Stimulated activated CD8-positive, alpha-beta memory T cell treated with anti-CD3 and anti-CD28 coated beads, Interleukin-2, amount 100 ng/mL, for 1 hour (primary cell): ENCODE results near the gene CCDC141.

Source experiments
- DNase-seq, 2 donors: peaks; one replicate each; pipeline ENCODE4 v3.0.0-alpha.2; 2020; ENCODE audit warnings: low read depth in 2 of 2

Gene CCDC141

DNA sequence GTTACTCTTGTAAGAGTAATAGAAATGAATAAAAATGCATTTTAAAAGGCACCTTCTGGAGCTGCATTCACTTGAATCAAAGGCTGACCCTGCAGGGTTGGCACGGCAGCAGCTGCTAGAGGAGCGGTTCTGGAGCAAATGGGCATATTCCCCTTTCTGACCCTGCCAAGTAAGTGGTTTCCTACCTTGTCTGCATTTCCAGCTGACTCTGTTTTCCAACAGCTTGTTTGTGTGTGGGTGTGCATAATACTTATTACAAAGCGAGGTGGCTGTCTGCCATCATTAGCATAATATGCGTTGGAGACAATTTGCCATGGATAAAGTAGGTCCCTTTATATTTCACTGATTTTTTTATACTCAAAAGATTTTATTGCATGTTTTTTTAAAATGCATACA is 221.5 kb downstream of the CCDC141 start:
- no peak for DNase-seq

DNA sequence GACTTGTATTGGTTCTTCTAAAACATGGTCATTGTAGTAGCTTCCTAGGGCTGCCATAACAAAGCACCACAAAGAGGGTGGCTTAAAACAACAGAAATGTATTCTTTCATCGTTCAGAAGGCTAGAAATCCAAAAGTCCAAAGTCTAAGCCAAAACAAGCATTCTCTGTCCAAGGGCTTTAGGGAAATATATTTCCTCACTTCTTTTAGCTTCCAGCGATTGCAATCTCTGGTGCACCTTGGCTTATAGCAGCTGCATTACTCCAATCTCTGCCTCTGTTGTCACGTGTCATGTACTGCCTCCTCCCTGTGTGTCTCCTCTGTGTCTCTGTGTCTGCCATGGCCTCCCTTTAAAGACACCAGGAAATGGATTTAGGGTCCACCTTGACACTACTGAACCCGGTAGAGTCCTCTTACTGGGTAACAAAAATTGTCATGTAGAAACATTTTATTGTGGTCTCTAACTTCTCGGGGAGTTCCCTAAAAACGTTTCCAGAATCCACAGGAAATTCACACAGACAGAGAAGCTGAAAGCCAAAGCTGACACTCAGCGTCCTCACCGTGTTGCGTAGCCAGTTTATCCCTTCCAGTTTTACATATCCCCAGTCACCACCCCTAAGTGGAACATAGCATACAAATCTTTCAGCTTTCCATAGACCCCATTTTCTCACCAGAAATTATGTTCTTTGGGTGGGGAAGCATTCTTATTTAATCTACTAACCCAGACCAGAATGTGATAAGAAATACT is 222.0 kb downstream of the CCDC141 start:
- no peak for DNase-seq

GRCh38 chr2:178827111-178827510 is 222.8 kb downstream of the CCDC141 start:
- no peak for DNase-seq

DNA sequence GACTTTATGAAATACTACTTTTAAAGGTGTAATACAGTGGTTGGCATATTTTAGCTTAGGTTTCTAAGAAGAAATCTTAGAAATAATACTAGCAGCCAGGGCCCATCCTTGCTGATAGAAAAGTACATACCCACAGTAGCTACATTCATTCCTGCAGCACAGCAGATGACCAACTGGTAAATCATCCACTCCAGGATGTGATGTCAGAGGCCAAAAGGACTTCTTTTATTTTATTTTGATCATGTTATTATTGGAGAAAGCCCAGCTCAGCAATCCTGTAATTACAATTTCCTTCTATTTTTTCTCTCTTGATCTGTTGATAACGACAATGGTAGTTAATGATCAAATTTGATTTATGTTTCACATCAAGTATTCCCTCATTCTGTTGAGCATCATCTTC is 224.8 kb downstream of the CCDC141 start:
- DNase-seq: no peak

- DNase-seq: no peak
Observed at GRCh38 chr2:178824181-178824580, 225.8 kb downstream of the CCDC141 start.

DNA sequence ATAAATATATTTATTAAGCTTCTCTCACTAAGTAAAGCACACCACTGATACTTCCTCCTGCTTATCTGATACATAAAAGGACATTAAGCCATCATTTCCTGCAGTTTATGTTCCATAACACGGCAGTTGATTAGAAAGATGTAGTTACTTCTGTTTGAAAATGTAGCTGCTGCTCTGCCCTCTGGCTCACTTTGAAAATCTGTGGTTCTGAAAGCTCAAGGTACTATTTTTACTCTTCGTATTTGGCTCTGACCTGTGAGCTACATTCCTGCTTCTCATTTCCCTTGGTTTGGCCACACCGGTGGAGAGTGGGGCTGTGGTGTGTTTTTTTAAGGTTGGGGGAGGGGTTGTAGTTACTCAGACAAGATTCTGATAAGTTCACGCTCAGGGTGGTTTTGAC is 229.9 kb downstream of the CCDC141 start:
- no peak for DNase-seq

GRCh38 chr2:178819147-178819875 is 230.6 kb downstream of the CCDC141 start:
- no peak for DNase-seq

DNA sequence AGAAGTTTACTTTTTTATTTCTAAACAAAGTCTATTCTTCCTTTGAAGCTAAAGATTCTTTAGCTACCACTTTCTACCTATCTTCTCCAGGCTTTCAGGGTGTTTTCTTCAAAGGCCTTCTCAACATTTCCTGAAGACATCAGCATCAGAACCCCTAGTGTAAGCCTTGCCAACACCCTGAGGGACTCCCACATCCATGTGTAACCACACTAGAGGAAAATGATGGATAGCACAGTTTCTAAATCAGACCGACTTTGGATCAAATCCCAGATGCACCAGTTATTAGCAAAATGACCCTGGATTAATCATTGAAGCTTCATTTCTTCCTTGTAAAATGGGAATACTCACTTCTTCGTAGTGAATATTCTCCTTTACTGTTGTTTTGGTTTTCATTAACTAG is 238.0 kb downstream of the CCDC141 start:
- no peak for DNase-seq

DNA sequence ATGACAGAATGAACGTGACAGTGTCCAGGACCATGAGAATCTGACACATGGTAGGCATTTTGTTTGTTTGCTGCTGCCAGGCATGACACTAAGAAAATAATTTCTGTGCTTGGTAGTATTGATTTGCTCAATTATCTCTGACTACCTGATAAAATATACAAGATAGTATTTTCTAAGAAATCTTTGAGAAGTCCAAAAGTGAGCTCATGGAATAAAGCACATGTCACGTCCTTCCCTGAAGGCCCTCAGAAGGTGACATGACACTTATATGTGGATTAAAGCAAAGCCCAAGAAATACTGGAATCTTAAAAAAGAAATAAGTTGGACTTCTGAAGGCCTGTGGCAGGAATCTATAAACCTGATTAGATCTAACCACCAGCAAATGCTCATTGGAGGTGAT is 238.9 kb downstream of the CCDC141 start:
- no peak for DNase-seq

DNA sequence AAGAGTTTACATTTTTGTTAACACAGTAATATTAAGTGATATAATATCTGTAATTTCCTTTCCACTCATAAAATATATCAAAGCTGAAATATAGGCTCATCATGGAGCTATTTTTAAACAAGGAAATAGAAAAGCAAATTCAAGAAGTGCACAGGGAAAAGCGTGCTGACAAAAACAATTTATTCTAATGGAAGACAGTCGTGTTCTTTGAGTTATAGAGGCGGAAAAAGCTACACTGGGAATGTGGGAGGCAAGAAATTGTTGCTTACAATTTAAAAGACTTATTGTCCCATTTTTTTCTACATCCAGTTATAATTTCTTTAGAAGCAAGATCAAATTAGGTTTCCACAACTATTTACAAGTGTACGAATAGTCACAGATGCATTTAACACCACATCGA is 239.5 kb downstream of the CCDC141 start:
- DNase-seq: no peak

- no peak for DNase-seq
Observed at GRCh38 chr2:178807227-178808008, 242.5 kb downstream of the CCDC141 start, which contains the start of gene TTN. Gene TTN (minus strand): TSS chr2:178807423. CDS start chr2:178804642, 2,781 bp downstream.

GRCh38 chr2:178806543-178806942 is 243.4 kb downstream of the CCDC141 start:
- DNase-seq: no peak

- DNase-seq: no peak
Observed at GRCh38 chr2:178805457-178805856, 244.5 kb downstream of the CCDC141 start.

- no peak for DNase-seq
Observed at GRCh38 chr2:178804791-178805190, 245.1 kb downstream of the CCDC141 start.

GRCh38 chr2:178800510-178800909 is 249.4 kb downstream of the CCDC141 start:
- no peak for DNase-seq

- no peak for DNase-seq
Observed at GRCh38 chr2:178799305-178799704, 250.6 kb downstream of the CCDC141 start.

- DNase-seq: no peak
Observed at GRCh38 chr2:178796079-178796677, 253.8 kb downstream of the CCDC141 start.

DNA sequence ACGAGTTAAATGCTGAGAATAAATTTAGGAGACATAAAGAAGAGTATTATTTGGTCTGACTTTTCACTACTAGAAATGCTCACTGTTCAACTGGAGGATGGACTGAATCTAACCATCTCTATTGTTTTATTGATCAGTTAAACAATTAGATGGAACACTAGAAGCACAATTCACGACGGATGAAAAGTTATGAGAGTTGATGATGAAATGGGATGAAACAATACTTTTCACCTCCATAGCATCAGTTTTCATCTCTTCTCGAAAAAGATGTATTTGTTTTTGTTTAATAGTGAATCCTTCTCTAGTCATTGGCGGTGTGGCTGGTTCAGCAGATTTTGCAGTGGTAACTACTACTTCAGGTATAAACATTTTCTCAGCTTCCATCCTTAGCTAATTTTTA is 262.0 kb downstream of the CCDC141 start:
- no peak for DNase-seq

- no peak for DNase-seq
Observed at GRCh38 chr2:178787155-178787554, 262.8 kb downstream of the CCDC141 start.

- no peak for DNase-seq
Observed at GRCh38 chr2:178783889-178784288, 266.0 kb downstream of the CCDC141 start.

- DNase-seq: no peak
Observed at GRCh38 chr2:178782236-178782635, 267.7 kb downstream of the CCDC141 start.
